Upper lobe of left lung (tissue), 6 donors: ENCODE measurements around the gene MACROD2. TPM values are rescaled to one million over a fixed set of nuclear protein-coding genes. Genes with fewer than 3 reads are reported as not detected.

ENCODE experiments used
- ATAC-seq, 2 donors: fragments of 200-7000 bp; cut with Tn5 transposase; one replicate each; pipeline ENCODE4 v1.9.1; 2022; ENCODE audit warnings: mild to moderate bottlenecking in 2 of 2, moderate library complexity in 2 of 2; ENCODE audit not compliant: low FRiP score in 2 of 2
- DNase-seq, 2 donors: peaks; one replicate each; pipeline ENCODE4 v3.0.0-alpha.2; 2019 to 2020
- H3K27ac ChIP-seq, 4 donors: fragments of 200-600 bp; sonication (generic); one replicate each; pipeline ENCODE4 v1.5.1; 2016 to 2019
- H3K27me3 ChIP-seq, 4 donors: fragments of 200-600 bp; sonication (generic); one replicate each; pipeline ENCODE4 v1.5.1; 2017 to 2019
- H3K36me3 ChIP-seq, 4 donors: fragments of 200-600 bp; sonication (generic); one replicate each; pipeline ENCODE4 v1.5.1; 2016 to 2019
- H3K4me1 ChIP-seq, 4 donors: fragments of 200-600 bp; sonication (generic); one replicate each; pipeline ENCODE4 v1.5.1; 2018 to 2019
- H3K4me3 ChIP-seq, 4 donors: fragments of 200-600 bp; sonication (generic); one replicate each; pipeline ENCODE4 v1.5.1; 2017 to 2019; ENCODE audit warnings: mild to moderate bottlenecking in 2 of 4, moderate library complexity in 1 of 4
- H3K9me3 ChIP-seq, 4 donors: fragments of 200-600 bp; sonication (generic); one replicate each; pipeline ENCODE4 v1.5.1; 2018 to 2019
- CTCF ChIP-seq, 6 experiments: fragments of 450-650 bp in 4 of 6; fragments of 200-600 bp in 2 of 6; sonication (generic) in 2 of 6; IDR thresholded peaks; one replicate each; pipeline ENCODE4 v1.5.1; 2016 to 2019; ENCODE audit warnings: antibody characterized with exemption in 6 of 6
- EP300 ChIP-seq, 4 donors: sonication (generic); formaldehyde crosslinking; IDR thresholded peaks; one replicate each; pipeline ENCODE4 v1.5.1; 2017; ENCODE audit warnings: antibody characterized with exemption in 4 of 4, control low read depth in 2 of 4
- POLR2A ChIP-seq, 4 donors: fragments of 450-650 bp; IDR thresholded peaks; one replicate each; pipeline ENCODE4 v1.5.1; 2016 to 2017; ENCODE audit warnings: antibody characterized with exemption in 4 of 4, mild to moderate bottlenecking in 2 of 4
- POLR2AphosphoS5 ChIP-seq, 2 donors: sonication (generic); formaldehyde crosslinking; IDR thresholded peaks; one replicate each; pipeline ENCODE4 v1.5.1; 2017; ENCODE audit warnings: antibody characterized with exemption in 2 of 2
- WGBS, 2 donors: methylation state at CpG; one replicate each; pipeline ENCODE4 v1.1.5; 2017 to 2018; 5-methylcytosine and 5-hydroxymethylcytosine counted together
- total RNA-seq, 6 donors: library from RNA; depleted of rRNA in 4 of 6; stranded (reverse); fragments of >200 nt in 4 of 6; gene quantifications; one replicate each; pipeline versions ENCODE4 v1.1.0 to v1.2.1, GENCODE V29; 2016 to 2021
- donor health status: DM: no; HTN: no; CAD: no; lungs with moderate emphysema.
- donor health status: DM: no; HTN: yes; CAD: no; lungs with severe emphysema.

The MACROD2 gene
- total RNA-seq, 6 donors from 2014 or later, result 20.7 to 84.3 (median 36.3) TPM

GRCh38 chr20:15567219-15567618, 1571.9 kb downstream of the MACROD2 start:
- Histone ChIP-seq H3K27me3 (no peaks in the 10 kb centered on the region), H3K4me3 (no peak overlapping the region), H3K27ac (no peak overlapping the region), H3K9me3 (no peaks in the 10 kb centered on the region), H3K4me1 (no peaks in the 10 kb centered on the region), H3K36me3 (no peaks in the 10 kb centered on the region)
- DNase-seq (no peak), ATAC-seq (no peak)
- 88 to 90% methylated on average over 4 of the region's 4 CpGs for WGBS, 2 donors
- no peak for TF ChIP-seq POLR2AphosphoS5 (IDR thresholded peaks at IDR 0.05)
- TF ChIP-seq EP300 (IDR thresholded peaks at IDR 0.05), result no peak

- ATAC-seq, result no peak
- no peaks in the 10 kb centered on the region for H3K4me1 ChIP-seq
- no peak for TF ChIP-seq CTCF (IDR thresholded peaks at IDR 0.05)
- no peak for TF ChIP-seq POLR2AphosphoS5 (IDR thresholded peaks at IDR 0.05)
- TF ChIP-seq POLR2A (IDR thresholded peaks at IDR 0.05), result no peak
- no peak for TF ChIP-seq EP300 (IDR thresholded peaks at IDR 0.05)
- no peak for DNase-seq
- H3K27ac ChIP-seq, result no peak overlapping the region
- H3K4me3 ChIP-seq, result no peak overlapping the region
- WGBS, 2 donors, result 44 to 96% methylated on average over 4 of the region's 4 CpGs
- H3K9me3 ChIP-seq, result no peaks in the 10 kb centered on the region
- H3K27me3 ChIP-seq, result no peaks in the 10 kb centered on the region
- no peaks in the 10 kb centered on the region for H3K36me3 ChIP-seq
These were observed 1574.8 kb downstream of the MACROD2 start for GRCh38 chr20:15570156-15570555.

GRCh38 chr20:15571056-15571455, 1575.7 kb downstream of the MACROD2 start:
- H3K27ac ChIP-seq, result no peak overlapping the region
- TF ChIP-seq POLR2AphosphoS5 (IDR thresholded peaks at IDR 0.05), result no peak
- TF ChIP-seq EP300 (IDR thresholded peaks at IDR 0.05), result no peak
- TF ChIP-seq CTCF (IDR thresholded peaks at IDR 0.05), result no peak
- no peak for TF ChIP-seq POLR2A (IDR thresholded peaks at IDR 0.05)
- H3K27me3 ChIP-seq, result no peaks in the 10 kb centered on the region
- no peaks in the 10 kb centered on the region for H3K4me1 ChIP-seq
- no peaks in the 10 kb centered on the region for H3K9me3 ChIP-seq
- no peak overlapping the region for H3K4me3 ChIP-seq
- ATAC-seq (no peak), DNase-seq (no peak)
- H3K36me3 ChIP-seq, result no peaks in the 10 kb centered on the region

- ATAC-seq (no peak), DNase-seq (no peak)
- WGBS, 2 donors, result 80 to 83% methylated on average over 1 of the region's 1 CpG
- H3K4me1 ChIP-seq, result no peaks in the 10 kb centered on the region
- H3K36me3 ChIP-seq, result no peaks in the 10 kb centered on the region
- no peak overlapping the region for H3K27ac ChIP-seq
- H3K4me3 ChIP-seq, result no peak overlapping the region
- H3K27me3 ChIP-seq, result no peaks in the 10 kb centered on the region
- no peaks in the 10 kb centered on the region for H3K9me3 ChIP-seq
- TF ChIP-seq POLR2AphosphoS5 (IDR thresholded peaks at IDR 0.05) (no peak), CTCF (IDR thresholded peaks at IDR 0.05) (no peak), EP300 (IDR thresholded peaks at IDR 0.05) (no peak), POLR2A (IDR thresholded peaks at IDR 0.05) (no peak)
These were observed 1579.9 kb downstream of the MACROD2 start for GRCh38 chr20:15575255-15575654.

- no peak for ATAC-seq
- DNase-seq, result no peak
- Histone ChIP-seq H3K36me3 (no peaks in the 10 kb centered on the region), H3K27me3 (no peaks in the 10 kb centered on the region), H3K27ac (no peak overlapping the region), H3K4me1 (no peaks in the 10 kb centered on the region), H3K9me3 (no peaks in the 10 kb centered on the region), H3K4me3 (no peak overlapping the region)
- TF ChIP-seq CTCF (IDR thresholded peaks at IDR 0.05) (no peak), POLR2AphosphoS5 (IDR thresholded peaks at IDR 0.05) (no peak), POLR2A (IDR thresholded peaks at IDR 0.05) (no peak), EP300 (IDR thresholded peaks at IDR 0.05) (no peak)
These were observed 1581.1 kb downstream of the MACROD2 start for GRCh38 chr20:15576411-15576810.
